Measurements from ENCODE around the gene PGGHG. TPM values are rescaled to one million over a fixed set of nuclear protein-coding genes. Genes with fewer than 3 reads are reported as not detected.

Gene PGGHG
- total and polyA plus RNA-seq, 8 donors = 3.5 to 44.0 (median 16.2) TPM

DNA sequence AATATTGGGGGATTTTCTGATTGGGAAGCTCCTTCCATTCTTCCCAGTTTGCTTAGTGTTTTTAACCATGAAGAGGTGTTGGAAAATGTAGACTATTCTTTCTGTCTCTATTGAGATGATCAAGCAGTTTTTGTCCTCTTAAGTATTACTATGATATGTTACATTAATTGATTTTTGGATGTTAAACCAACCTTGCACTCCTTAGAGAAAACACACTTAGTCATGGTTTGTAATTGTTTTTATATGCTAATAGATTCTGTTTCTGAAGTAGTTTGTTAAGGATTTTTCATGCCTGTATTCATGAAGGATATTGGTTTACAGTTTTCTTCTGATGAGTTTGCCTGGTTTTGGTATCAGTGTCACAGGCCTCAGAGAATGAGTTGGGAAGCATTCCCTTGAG is 12.7 kb upstream of the PGGHG start:
- DNase-seq = no peak
- intact Hi-C loops (cut with DNase I; ENCODE audit: low total_unique reads) = no loop called here
- Histone ChIP-seq H3K27ac (no peak overlapping the region), H3K27me3 (peaks cover 29 to 54% (median 36%) of the 10 kb centered on the region in 3 donors), H3K9me3 (no peaks in the 10 kb centered on the region), H3K36me3 (no peaks in the 10 kb centered on the region), H3K4me3 (no peak overlapping the region), H3K4me1 (peaks cover 19 to 29% (median 26%) of the 10 kb centered on the region in 4 donors)
- TF ChIP-seq, protein P1, sequence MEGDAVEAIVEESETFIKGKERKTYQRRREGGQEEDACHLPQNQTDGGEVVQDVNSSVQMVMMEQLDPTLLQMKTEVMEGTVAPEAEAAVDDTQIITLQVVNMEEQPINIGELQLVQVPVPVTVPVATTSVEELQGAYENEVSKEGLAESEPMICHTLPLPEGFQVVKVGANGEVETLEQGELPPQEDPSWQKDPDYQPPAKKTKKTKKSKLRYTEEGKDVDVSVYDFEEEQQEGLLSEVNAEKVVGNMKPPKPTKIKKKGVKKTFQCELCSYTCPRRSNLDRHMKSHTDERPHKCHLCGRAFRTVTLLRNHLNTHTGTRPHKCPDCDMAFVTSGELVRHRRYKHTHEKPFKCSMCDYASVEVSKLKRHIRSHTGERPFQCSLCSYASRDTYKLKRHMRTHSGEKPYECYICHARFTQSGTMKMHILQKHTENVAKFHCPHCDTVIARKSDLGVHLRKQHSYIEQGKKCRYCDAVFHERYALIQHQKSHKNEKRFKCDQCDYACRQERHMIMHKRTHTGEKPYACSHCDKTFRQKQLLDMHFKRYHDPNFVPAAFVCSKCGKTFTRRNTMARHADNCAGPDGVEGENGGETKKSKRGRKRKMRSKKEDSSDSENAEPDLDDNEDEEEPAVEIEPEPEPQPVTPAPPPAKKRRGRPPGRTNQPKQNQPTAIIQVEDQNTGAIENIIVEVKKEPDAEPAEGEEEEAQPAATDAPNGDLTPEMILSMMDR (IDR thresholded peaks at IDR 0.05) = no peak
- TF ChIP-seq POLR2AphosphoS5 (IDR thresholded peaks at IDR 0.05) (no peak), EP300 (IDR thresholded peaks at IDR 0.05) (no peak), POLR2A (IDR thresholded peaks at IDR 0.05) (no peak)

- no peak for DNase-seq
- Histone ChIP-seq H3K27ac (peak within 1 kb of the TSS in 2 of 5 donors; percentile 23 to 59), H3K4me3 (peak within 1 kb of the TSS in 3 of 4 donors; percentile 37 to 47 (median 46)), H3K36me3 (no peaks in the 10 kb centered on the region), H3K27me3 (peaks cover 36 to 59% (median 53%) of the 10 kb centered on the region in 3 donors), H3K9me3 (no peaks in the 10 kb centered on the region), H3K4me1 (peaks cover 19 to 39% (median 31%) of the 10 kb centered on the region in 4 donors)
- intact Hi-C loops (cut with DNase I; ENCODE audit: low total_unique reads) = no loop called here
- TF ChIP-seq POLR2A (IDR thresholded peaks at IDR 0.05) (no peak), POLR2AphosphoS5 (IDR thresholded peaks at IDR 0.05) (no peak), EP300 (IDR thresholded peaks at IDR 0.05) (no peak)
- TF ChIP-seq, protein P1 (IDR thresholded peaks at IDR 0.05) = no peak
- WGBS, 5 donors = 57 to 70% (median 62%) methylated on average over 21 of the region's 21 CpGs
Observed at GRCh38 chr11:278001-278951, 10.7 kb upstream of the PGGHG start, which contains the start of gene NLRP6. Gene NLRP6 (plus strand): TSS chr11:278407. CDS start chr11:278570, 163 bp downstream.

DNA sequence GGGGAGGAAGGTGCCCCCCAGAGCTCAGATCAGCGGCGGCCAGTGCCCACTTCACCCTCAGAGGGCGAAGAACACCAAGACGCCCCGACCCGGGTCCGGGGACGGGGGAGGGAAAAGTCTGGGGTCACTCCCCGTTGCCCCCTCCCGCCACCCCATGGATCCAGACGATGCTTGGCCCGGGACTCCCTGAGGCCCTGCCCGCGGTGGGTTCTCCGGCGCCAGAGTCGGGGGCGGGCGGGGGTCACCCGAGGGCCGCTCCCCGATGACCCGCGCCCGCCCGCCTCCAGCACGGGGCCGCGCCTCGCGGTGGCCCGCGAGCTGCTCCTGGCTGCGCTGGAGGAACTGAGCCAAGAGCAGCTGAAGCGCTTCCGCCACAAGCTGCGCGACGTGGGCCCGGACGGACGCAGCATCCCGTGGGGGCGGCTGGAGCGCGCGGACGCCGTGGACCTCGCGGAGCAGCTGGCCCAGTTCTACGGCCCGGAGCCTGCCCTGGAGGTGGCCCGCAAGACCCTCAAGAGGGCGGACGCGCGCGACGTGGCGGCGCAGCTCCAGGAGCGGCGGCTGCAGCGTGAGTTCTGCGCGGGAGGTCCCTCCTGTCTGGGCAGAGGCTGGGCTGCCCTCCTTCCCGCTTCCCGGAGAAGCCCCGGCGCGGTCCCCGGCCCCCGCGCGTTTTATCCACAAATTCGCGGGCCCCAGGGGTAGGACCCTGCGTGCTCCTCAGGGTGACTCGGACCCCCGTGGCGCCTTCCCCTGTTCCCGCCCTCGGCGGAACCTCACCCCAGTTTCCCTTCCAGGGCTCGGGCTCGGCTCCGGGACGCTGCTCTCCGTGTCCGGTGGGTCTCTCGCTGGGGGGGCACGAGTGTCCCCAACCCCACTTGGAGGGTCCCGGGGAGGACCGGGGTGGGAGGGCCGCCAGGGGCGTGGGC is 9.6 kb upstream of the PGGHG start:
- peak in 1 of 3 donors; percentile 61 for TF ChIP-seq POLR2AphosphoS5 (IDR thresholded peaks at IDR 0.05)
- TF ChIP-seq, protein P1 (IDR thresholded peaks at IDR 0.05) = no peak
- Histone ChIP-seq H3K4me1 (peaks cover 19 to 39% (median 31%) of the 10 kb centered on the region in 4 donors), H3K27me3 (peaks cover 36 to 69% (median 60%) of the 10 kb centered on the region in 3 donors), H3K9me3 (no peaks in the 10 kb centered on the region), H3K36me3 (no peaks in the 10 kb centered on the region), H3K4me3 (peak overlapping the region; percentile 17 to 47 (median 42)), H3K27ac (peak overlapping the region in 2 of 5 donors; percentile 23 to 59)
- WGBS, 5 donors = 11 to 26% (median 17%) methylated on average over 17 to 97 of the region's 97 CpGs
- no peak for DNase-seq
- intact Hi-C loops (cut with DNase I; ENCODE audit: low total_unique reads) = no loop called here

All from stomach (tissue), 9 donors.